Upper lobe of left lung (tissue), 4 donors: Measurements from ENCODE around the gene ZNF107.

ENCODE experiments used
- CTCF ChIP-seq, 6 experiments: fragments of 450-650 bp in 4 of 6; fragments of 200-600 bp in 2 of 6; sonication (generic) in 2 of 6; IDR thresholded peaks; one replicate each; pipeline ENCODE4 v1.5.1; 2016 to 2019; ENCODE audit warnings: antibody characterized with exemption in 6 of 6
- EP300 ChIP-seq, 4 donors: sonication (generic); formaldehyde crosslinking; IDR thresholded peaks; one replicate each; pipeline ENCODE4 v1.5.1; 2017; ENCODE audit warnings: antibody characterized with exemption in 4 of 4, control low read depth in 2 of 4
- POLR2A ChIP-seq, 4 donors: fragments of 450-650 bp; IDR thresholded peaks; one replicate each; pipeline ENCODE4 v1.5.1; 2016 to 2017; ENCODE audit warnings: antibody characterized with exemption in 4 of 4, mild to moderate bottlenecking in 2 of 4

- TF ChIP-seq CTCF (IDR thresholded peaks at IDR 0.05) (no peak), POLR2A (IDR thresholded peaks at IDR 0.05) (no peak), EP300 (IDR thresholded peaks at IDR 0.05) (no peak)
Measured at GRCh38 chr7:64666663-64667050, 724 bp downstream of the ZNF107 start.
